Measurements from ENCODE around the gene MRPS11.

GRCh38 chr15:88518903-88519302, 51.4 kb downstream of the MRPS11 start:
- no peak for TF ChIP-seq CTCF (IDR thresholded peaks at IDR 0.05)
- no peak for TF ChIP-seq POLR2AphosphoS5 (IDR thresholded peaks at IDR 0.05)
- no peak for TF ChIP-seq POLR2A (IDR thresholded peaks at IDR 0.05)
- no peak for TF ChIP-seq EP300 (IDR thresholded peaks at IDR 0.05)
